Stomach (tissue), 9 donors: ENCODE data around the gene UCKL1. TPM values are rescaled to one million over a fixed set of nuclear protein-coding genes. Genes with fewer than 3 reads are reported as not detected.

Experiments
- DNase-seq, 2 donors: peaks; one replicate each; pipeline versions ENCODE4 v3.0.0 to v3.0.0-alpha.2; 2013 to 2019
- H3K27ac ChIP-seq, 5 donors: fragments of 200-600 bp in 4 of 5; sonication (generic) in 4 of 5; one replicate each; pipeline ENCODE4 v1.5.1; 2013 to 2019; ENCODE audit warnings: mild to moderate bottlenecking in 1 of 5, moderate library complexity in 1 of 5
- H3K27me3 ChIP-seq, 3 donors: fragments of 200-600 bp; sonication (generic); one replicate each; pipeline ENCODE4 v1.5.1; 2017 to 2019; ENCODE audit warnings: mixed run types in 1 of 3
- H3K36me3 ChIP-seq, 4 donors: fragments of 200-600 bp; sonication (generic); 1 replicate in 3 of 4; 2 replicates in 1 of 4; pipeline ENCODE4 v1.5.1; 2016 to 2019
- H3K4me1 ChIP-seq, 4 donors: fragments of 200-600 bp; sonication (generic); one replicate each; pipeline ENCODE4 v1.5.1; 2016 to 2019
- H3K4me3 ChIP-seq, 4 donors: fragments of 200-600 bp; sonication (generic) in 3 of 4; one replicate each; pipeline ENCODE4 v1.5.1; 2016 to 2019; ENCODE audit warnings: mild to moderate bottlenecking in 1 of 4
- H3K9me3 ChIP-seq, 4 donors: fragments of 200-600 bp; sonication (generic); one replicate each; pipeline ENCODE4 v1.5.1; 2016 to 2019
- EP300 ChIP-seq: sonication (generic); formaldehyde crosslinking; IDR thresholded peaks from one replicate; pipeline ENCODE4 v1.6.1; 2017; ENCODE audit warnings: antibody characterized with exemption
- POLR2A ChIP-seq, 4 donors: fragments of 450-650 bp; IDR thresholded peaks; one replicate each; pipeline ENCODE4 v1.6.1; 2016; ENCODE audit warnings: antibody characterized with exemption in 4 of 4, control low read depth in 2 of 4, mild to moderate bottlenecking in 1 of 4, moderate library complexity in 1 of 4
- POLR2AphosphoS5 ChIP-seq, 3 donors: sonication (generic); formaldehyde crosslinking; IDR thresholded peaks; one replicate each; pipeline ENCODE4 v1.6.1; 2016; ENCODE audit warnings: antibody characterized with exemption in 3 of 3
- WGBS, 5 donors: extraction: QIAGEN DNeasy Blood & Tissue Kit in 3 of 5; methylation state at CpG; one replicate each; pipeline versions ENCODE4 v1.1.5 to v1.1.7; 2013 to 2018; 5-methylcytosine and 5-hydroxymethylcytosine counted together
- intact Hi-C: fragments of 100-400 bp; cut with DNase I; formaldehyde crosslinking; loops from one replicate; pipeline ENCODE4 v1.15.1; 2023; ENCODE audit warnings: low total_unique reads
- polyA plus RNA-seq, 3 donors: library from polyadenylated mRNA; stranded (reverse); fragments of 200-250 nt; gene quantifications; one replicate each; pipeline ENCODE4 v1.2.3, GENCODE V29; 2013
- total RNA-seq, 5 donors: library from RNA; depleted of rRNA; stranded (reverse); fragments of >200 nt; gene quantifications; one replicate each; pipeline versions ENCODE4 v1.1.0 to v1.2.3, GENCODE V29; 2014 to 2016
- TF ChIP-seq, protein P1 (sequence below), 7 experiments: fragments of 450-650 bp in 4 of 7; fragments of 200-600 bp in 3 of 7; sonication (generic) in 3 of 7; IDR thresholded peaks; one replicate each; pipeline ENCODE4 v1.5.1; 2016 to 2019; ENCODE audit warnings: antibody characterized with exemption in 7 of 7, control low read depth in 2 of 7, mild to moderate bottlenecking in 1 of 7
- donor health status: healthy with polysubstance abuse.
- donor health status: Bipolar disorder and iron deficiency.
- donor health status: healthy.

Gene UCKL1
- total and polyA plus RNA-seq, 8 donors = 17.7 to 107 (median 32.2) TPM

DNA sequence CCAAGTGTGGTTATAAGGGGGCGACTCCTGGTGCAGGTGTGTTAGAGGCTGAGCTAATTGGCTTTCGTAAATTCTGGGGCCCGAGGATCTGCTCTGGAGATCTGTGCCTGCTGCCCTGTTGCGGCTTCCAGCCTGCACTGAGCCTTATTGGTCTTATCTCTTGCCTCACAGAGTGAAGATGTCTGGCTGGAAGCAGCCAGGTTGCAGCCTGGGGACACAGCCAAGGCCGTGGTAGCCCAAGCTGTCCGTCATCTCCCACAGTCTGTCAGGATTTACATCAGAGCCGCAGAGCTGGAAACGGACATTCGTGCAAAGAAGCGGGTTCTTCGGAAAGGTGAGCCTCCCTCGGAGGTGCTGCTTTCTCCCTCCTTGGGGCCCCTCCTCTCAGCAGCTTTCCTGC, 44.7 kb upstream of the UCKL1 start:
- peaks cover 79 to 100% (median 100%) of the 10 kb centered on the region in 4 donors for H3K36me3 ChIP-seq
- 92 to 96% (median 94%) methylated on average over 12 of the region's 12 CpGs for WGBS, 5 donors
- intact Hi-C loops = no loop called here

DNA sequence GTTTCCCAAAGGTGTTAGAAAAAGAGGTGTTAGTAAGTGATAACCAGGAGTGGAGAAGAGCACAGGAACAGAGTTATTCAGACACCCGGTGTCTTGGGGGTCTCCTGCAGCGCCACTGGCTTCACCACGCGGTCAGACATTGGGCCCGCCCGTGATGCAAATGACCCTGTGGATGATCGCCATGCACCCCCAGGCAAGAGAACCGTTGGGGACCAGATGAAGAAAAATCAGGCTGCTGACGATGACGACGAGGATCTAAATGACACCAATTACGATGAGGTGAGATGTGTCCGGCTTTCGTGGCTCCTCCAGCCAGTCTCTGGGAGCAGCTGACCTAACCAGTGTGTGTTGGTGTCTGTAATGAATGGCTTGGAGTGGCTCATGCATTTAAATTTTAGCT, 26.7 kb upstream of the UCKL1 start:
- intact Hi-C loops = no loop called here

More for the DNA sequence above, 44.7 kb upstream of the UCKL1 start:
- DNase-seq = no peak
- H3K27ac ChIP-seq = no peak overlapping the region
- H3K4me1 ChIP-seq = no peaks in the 10 kb centered on the region
- no peaks in the 10 kb centered on the region for H3K27me3 ChIP-seq
- TF ChIP-seq POLR2A (IDR thresholded peaks at IDR 0.05) = no peak
- no peak for TF ChIP-seq EP300
- no peak for TF ChIP-seq POLR2AphosphoS5 (IDR thresholded peaks at IDR 0.05)
- TF ChIP-seq, protein P1, sequence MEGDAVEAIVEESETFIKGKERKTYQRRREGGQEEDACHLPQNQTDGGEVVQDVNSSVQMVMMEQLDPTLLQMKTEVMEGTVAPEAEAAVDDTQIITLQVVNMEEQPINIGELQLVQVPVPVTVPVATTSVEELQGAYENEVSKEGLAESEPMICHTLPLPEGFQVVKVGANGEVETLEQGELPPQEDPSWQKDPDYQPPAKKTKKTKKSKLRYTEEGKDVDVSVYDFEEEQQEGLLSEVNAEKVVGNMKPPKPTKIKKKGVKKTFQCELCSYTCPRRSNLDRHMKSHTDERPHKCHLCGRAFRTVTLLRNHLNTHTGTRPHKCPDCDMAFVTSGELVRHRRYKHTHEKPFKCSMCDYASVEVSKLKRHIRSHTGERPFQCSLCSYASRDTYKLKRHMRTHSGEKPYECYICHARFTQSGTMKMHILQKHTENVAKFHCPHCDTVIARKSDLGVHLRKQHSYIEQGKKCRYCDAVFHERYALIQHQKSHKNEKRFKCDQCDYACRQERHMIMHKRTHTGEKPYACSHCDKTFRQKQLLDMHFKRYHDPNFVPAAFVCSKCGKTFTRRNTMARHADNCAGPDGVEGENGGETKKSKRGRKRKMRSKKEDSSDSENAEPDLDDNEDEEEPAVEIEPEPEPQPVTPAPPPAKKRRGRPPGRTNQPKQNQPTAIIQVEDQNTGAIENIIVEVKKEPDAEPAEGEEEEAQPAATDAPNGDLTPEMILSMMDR (IDR thresholded peaks at IDR 0.05) = no peak
- H3K4me3 ChIP-seq = no peak overlapping the region
- H3K9me3 ChIP-seq = no peaks in the 10 kb centered on the region

DNA sequence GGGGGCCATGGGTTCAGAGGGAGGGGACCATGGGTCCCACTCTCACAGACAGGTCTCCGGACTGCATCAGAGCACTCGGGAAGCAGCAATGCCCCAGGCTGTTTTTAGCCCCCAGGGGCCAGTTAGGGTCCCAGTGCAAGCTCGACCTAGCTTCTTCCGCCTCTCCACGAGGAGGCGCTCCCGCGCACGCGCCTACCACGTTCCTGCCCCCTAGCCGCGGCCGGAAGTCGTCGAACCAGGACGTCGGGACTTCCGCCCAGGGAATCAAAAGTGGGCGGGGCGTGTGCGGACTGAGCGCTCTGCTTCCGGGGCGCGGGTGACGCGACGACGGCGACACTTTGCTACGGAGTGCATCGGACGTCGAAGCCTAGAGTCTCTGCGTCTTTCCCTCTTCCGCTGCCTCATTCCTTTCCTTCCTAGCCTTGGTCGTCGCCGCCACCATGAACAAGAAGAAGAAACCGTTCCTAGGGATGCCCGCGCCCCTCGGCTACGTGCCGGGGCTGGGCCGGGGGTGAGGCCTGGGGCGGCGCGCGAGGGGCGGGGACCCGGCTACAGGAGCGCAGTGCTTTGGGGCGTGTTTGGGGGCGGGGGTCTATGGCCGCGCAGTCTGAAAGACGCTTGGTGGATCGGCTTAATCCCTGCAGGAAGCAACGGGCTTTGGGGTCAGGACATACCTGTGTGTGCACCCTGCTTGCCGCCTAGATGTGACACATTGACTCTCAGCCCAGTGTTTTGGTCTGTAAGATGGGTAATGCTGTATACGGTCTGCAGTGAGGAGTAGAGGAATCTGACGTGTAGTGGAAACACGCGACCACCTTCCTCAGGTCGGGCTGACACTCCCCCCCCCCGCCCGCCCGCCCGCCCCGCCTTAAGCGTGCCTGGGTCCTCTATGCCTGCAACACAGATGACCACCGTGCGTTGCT, 24.9 kb upstream of the UCKL1 start, which contains the start of gene PRPF6:
Gene PRPF6, plus strand, starts transcription at position 327 of the 923 bp plus-strand sequence. Its CDS starts 114 bp downstream, at position 441.
- WGBS, 5 donors = 0 to 1% (median 1%) methylated on average over 47 to 75 of the region's 75 CpGs
- TF ChIP-seq POLR2A (IDR thresholded peaks at IDR 0.05) (peak in 1 of 4 donors; percentile 10), EP300 (no peak), POLR2AphosphoS5 (IDR thresholded peaks at IDR 0.05) (peak; percentile 91 to 97 (median 93))
- TF ChIP-seq, protein P1 (IDR thresholded peaks at IDR 0.05) = peak in 4 of 7 experiments; percentile 58 to 88 (median 78)

More for the DNA sequence above, 26.7 kb upstream of the UCKL1 start:
- no peak overlapping the region for H3K4me3 ChIP-seq
- H3K36me3 ChIP-seq = peaks cover 36 to 54% (median 54%) of the 10 kb centered on the region in 4 donors
- no peak overlapping the region for H3K27ac ChIP-seq
- WGBS, 5 donors = 89 to 94% (median 90%) methylated on average over 14 of the region's 14 CpGs
- H3K27me3 ChIP-seq = peaks cover 0 to 7% (median 0%) of the 10 kb centered on the region in 3 donors
- no peak for DNase-seq
- TF ChIP-seq POLR2A (IDR thresholded peaks at IDR 0.05) (no peak), POLR2AphosphoS5 (IDR thresholded peaks at IDR 0.05) (no peak), EP300 (no peak)
- TF ChIP-seq, protein P1 (IDR thresholded peaks at IDR 0.05) = no peak
- no peaks in the 10 kb centered on the region for H3K9me3 ChIP-seq
- H3K4me1 ChIP-seq = peaks cover 33 to 61% (median 46%) of the 10 kb centered on the region in 4 donors

DNA sequence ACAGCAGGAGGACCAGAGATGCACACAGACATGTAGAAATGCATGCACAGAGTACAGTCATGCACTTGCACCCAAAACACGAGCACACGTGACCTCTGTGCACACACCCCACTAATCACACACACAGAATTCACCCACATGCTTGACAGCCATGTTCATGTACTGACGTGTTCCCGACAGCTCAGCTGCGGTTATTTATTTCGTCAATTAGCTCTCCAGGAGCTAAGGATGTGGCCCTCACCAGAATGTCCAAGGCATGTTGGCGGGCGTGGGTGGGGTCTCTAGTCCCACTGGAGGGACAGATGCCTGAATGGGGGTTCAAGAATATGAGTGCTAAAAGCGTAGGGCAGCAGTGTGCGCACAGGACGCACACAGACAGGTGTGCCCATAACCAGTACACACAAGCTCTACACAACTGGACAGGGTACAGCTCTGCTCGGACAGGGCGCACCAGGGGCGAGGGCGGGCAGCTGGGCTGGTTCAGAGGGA, 24.1 kb upstream of the UCKL1 start:
- TF ChIP-seq, protein P1 (IDR thresholded peaks at IDR 0.05) = no peak
- TF ChIP-seq POLR2AphosphoS5 (IDR thresholded peaks at IDR 0.05) (no peak), EP300 (no peak), POLR2A (IDR thresholded peaks at IDR 0.05) (no peak)
- peak overlapping the region; percentile 87 to 90 (median 89) for H3K27ac ChIP-seq
- 48 to 62% (median 55%) methylated on average over 14 to 15 of the region's 15 CpGs for WGBS, 5 donors
- DNase-seq = no peak
- H3K27me3 ChIP-seq = peaks cover 0 to 7% (median 0%) of the 10 kb centered on the region in 3 donors
- H3K4me3 ChIP-seq = peak overlapping the region; percentile 84 to 87 (median 86)
- intact Hi-C loops = no loop called here
- H3K36me3 ChIP-seq = peaks cover 28 to 35% (median 28%) of the 10 kb centered on the region in 4 donors
- H3K4me1 ChIP-seq = peaks cover 33 to 64% (median 49%) of the 10 kb centered on the region in 4 donors
- no peaks in the 10 kb centered on the region for H3K9me3 ChIP-seq

More for the DNA sequence above, 24.9 kb upstream of the UCKL1 start, which contains the start of gene PRPF6:
- peak within 1 kb of the TSS; percentile 87 to 90 (median 89) for H3K27ac ChIP-seq
- H3K4me3 ChIP-seq = peak within 1 kb of the TSS; percentile 84 to 87 (median 86)
- H3K27me3 ChIP-seq = peaks cover 0 to 7% (median 0%) of the 10 kb centered on the region in 3 donors
- DNase-seq = peak; percentile 96 to 99
- H3K4me1 ChIP-seq = peaks cover 33 to 64% (median 49%) of the 10 kb centered on the region in 4 donors
- intact Hi-C loops = no loop called here
- H3K9me3 ChIP-seq = no peaks in the 10 kb centered on the region
- H3K36me3 ChIP-seq = peaks cover 34 to 40% (median 36%) of the 10 kb centered on the region in 4 donors
